Hair follicle dermal papilla cell (primary cell): Measurements from ENCODE around the gene MAP2K1. TPM values are rescaled to one million over a fixed set of nuclear protein-coding genes. Genes with fewer than 3 reads are reported as not detected.

Experiments used
- small RNA-seq: library from RNA; depleted of rRNA; stranded (forward); fragments of <200 nt; gene quantifications from one replicate; pipeline ENCODE3, GENCODE V24; 2012
- total RNA-seq: library from RNA; depleted of rRNA; stranded (reverse); fragments of >200 nt; gene quantifications from 2 replicates; pipeline ENCODE4 v1.2.3, GENCODE V29; 2012

The MAP2K1 gene
- 29.5 and 30.8 TPM in 2 replicates for total RNA-seq

DNA sequence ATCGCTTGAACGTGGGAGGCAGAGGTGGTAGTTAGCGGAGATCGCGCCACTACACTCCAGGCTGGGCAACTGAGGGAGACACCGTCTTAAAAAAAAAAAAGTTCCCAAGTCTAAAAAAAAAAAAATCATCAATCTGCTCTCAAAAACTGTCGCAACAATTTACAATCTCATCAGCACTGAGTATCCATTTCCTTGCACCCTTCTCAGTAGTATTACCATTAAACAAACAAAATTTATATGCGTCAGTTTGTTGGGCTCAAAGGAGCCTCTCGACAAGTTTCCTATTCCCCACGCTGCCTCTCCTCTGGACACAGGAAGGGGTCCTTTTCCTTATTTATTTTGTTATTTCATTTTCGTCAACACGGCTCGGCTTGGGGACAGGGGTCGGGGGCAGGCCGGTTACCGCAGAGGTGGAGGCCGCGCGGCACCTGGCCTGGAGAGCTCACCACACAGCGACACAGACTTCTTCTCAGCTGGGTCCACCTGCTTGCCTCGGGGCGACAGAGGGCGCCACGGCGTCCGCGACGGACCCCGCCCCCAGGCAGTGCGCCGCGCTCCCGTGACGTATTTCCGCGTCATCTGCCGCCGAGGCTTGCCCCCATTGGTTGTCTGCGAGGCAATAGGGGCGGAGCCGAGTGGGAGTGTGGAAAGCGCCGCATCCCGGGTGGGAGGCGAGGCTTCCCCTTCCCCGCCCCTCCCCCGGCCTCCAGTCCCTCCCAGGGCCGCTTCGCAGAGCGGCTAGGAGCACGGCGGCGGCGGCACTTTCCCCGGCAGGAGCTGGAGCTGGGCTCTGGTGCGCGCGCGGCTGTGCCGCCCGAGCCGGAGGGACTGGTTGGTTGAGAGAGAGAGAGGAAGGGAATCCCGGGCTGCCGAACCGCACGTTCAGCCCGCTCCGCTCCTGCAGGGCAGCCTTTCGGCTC, at the start of gene MAP2K1:
Gene MAP2K1 (plus strand): TSS at position 709 of the 920 bp plus-strand sequence. CDS start 436 bp downstream, outside the sequence.

GRCh38 chr15:66356359-66357236, 30.1 kb upstream of the MAP2K1 start, which contains the start of gene TIPIN:
Gene TIPIN (minus strand): TSS chr15:66356685. CDS start chr15:66352947, 3,738 bp downstream.

DNA sequence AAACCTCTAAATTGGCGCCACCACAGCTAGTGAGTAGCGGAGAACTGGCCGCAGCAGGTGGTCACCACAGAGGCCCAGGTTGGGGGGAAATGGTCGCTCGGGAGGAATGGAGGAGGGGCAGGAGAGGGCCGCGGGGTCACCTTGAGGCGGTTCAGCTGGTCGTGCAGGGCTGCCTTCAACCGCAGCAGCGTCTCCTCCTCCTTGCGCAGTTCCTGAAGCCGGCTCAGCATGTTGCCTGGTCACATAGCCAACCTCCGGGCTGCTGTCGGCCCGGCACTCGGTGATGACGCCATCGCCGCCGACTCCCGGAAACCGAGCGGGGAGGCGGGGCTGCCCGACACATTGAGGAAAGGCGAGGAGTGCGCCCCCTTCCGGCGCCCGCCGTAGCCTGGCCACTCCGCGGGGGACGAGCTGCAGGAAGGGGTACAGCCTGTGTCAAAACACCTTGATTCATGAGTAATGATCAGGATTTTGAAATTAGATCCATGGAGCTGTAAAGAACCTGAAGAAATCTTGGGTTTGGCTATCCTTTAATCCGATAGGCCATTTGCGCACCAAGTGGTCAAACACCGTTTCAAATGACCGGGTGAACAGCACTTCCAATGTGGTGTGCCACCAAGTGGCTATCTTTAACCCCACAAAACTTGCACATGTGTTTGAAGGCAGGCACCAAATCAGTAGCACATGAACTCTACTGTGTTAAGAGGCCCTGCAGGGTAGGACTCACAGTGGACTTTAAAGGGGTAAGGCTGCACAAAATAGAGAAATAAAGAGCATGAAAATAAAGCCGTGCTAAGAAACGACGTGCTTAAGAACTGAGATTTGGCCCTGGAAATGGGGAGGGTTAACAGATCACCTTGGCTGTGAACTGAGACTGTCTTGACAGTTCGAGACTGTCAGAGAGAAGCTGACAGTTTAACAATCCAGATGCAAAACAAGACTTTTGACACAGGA, 111.1 kb downstream of the MAP2K1 start, which contains the start of gene SNAPC5:
Gene SNAPC5 (minus strand): TSS at position 261 of the 954 bp plus-strand sequence. CDS start 31 bp downstream, at position 230.

GRCh38 chr15:66504563-66505429, 118.1 kb downstream of the MAP2K1 start, which contains the start of the genes RPL4 and ZWILCH:
Gene RPL4 (minus strand): TSS chr15:66504855. CDS start chr15:66504790, 65 bp downstream.
Gene ZWILCH (plus strand): TSS chr15:66505326. CDS start chr15:66505339, 13 bp downstream.

Small RNA genes lying within 50 kb of the gene (small RNA-seq; reads per million reads assigned to genes)
- gene ATP5MFP6 (not detected), gene MIR4512 (not detected), gene RF00019 (not detected), gene RF01159 (not detected), gene SCARNA14 (40.7 reads per million, percentile 97 among the genes with 10 or more reads in this experiment), gene SNORD16 (not detected), gene SNORD18A (not detected), gene SNORD18B (not detected), gene SNORD18C (not detected)

Other genes with a start within 250 kb of the MAP2K1 start
- gene MEGF11, start 133.2 kb upstream of the MAP2K1 start, total RNA-seq: under 0.01 TPM in 1 of 2 replicates, not detected in the other
- 38.4 and 39.6 TPM in 2 replicates for gene DIS3L, start 93.3 kb upstream of the MAP2K1 start, total RNA-seq
- gene TIPIN, start 30.2 kb upstream of the MAP2K1 start, total RNA-seq: 6.5 and 8.1 TPM in 2 replicates
- gene SNAPC5, start 110.8 kb downstream of the MAP2K1 start, total RNA-seq: 8.4 and 16.2 TPM in 2 replicates
- 2,559 and 3,846 TPM in 2 replicates for gene RPL4, start 117.9 kb downstream of the MAP2K1 start, total RNA-seq
- gene ZWILCH, start 118.4 kb downstream of the MAP2K1 start, total RNA-seq: 8.4 and 10.5 TPM in 2 replicates
- gene LCTL, start 179.1 kb downstream of the MAP2K1 start, total RNA-seq: 7.8 and 9.2 TPM in 2 replicates